ENCODE results near the gene FGF5.
"Not testable (repeated sequence)": the region's sequence is repeated elsewhere in the genome, so short reads cannot be mapped to it uniquely, and the experiment has no call there.

GRCh38 chr4:80315848-80316247, 49.4 kb downstream of the FGF5 start:
- TF ChIP-seq CTCF, POLR2A (IDR thresholded peaks at IDR 0.05): not testable (repeated sequence)

Data from heart left ventricle (tissue), 13 donors.